Measurements from ENCODE around the gene SCGB1C2. TPM values are rescaled to one million over a fixed set of nuclear protein-coding genes. Genes with fewer than 3 reads are reported as not detected.

The SCGB1C2 gene
- total RNA-seq, 1 experiment from 2014 or later, result not detected

- ChIA-PET POLR2A (no interaction called here), CTCF (no interaction called here)
- Mint-ChIP-seq H3K27me3 (ENCODE audit: low read depth) (peaks cover 2% of the 10 kb centered on the region; the same call in 1 of the 2 replicates), H3K36me3 (no peaks in the 10 kb centered on the region), H3K9me3 (no peaks in the 10 kb centered on the region), H3K4me3 (no peak overlapping the region), H3K27ac (no peak overlapping the region), H3K4me1 (no peaks in the 10 kb centered on the region)
- ATAC-seq, result no peak
- DNase-seq (ENCODE audit: low spot score), result no peak
- no peak for TF ChIP-seq ZBTB43 (CRISPR knock-in tag; IDR thresholded peaks at IDR 0.05)
- TF ChIP-seq ZSCAN18 (CRISPR knock-in tag; IDR thresholded peaks at IDR 0.05), result no peak
- no peak for TF ChIP-seq KAT7 (CRISPR knock-in tag; IDR thresholded peaks at IDR 0.05; ENCODE audit: borderline replicate concordance)
- no peak for TF ChIP-seq FOXP1 (CRISPR knock-in tag; IDR thresholded peaks at IDR 0.05; ENCODE audit: borderline replicate concordance)
- no peak for TF ChIP-seq PRRX2 (CRISPR knock-in tag; IDR thresholded peaks at IDR 0.05)
- TF ChIP-seq ZNF219 (CRISPR knock-in tag; IDR thresholded peaks at IDR 0.05; ENCODE audit: borderline replicate concordance), result no peak
- no peak for TF ChIP-seq GABPB1 (CRISPR knock-in tag; IDR thresholded peaks at IDR 0.05)
- no peak for TF ChIP-seq ZNF425 (CRISPR knock-in tag; conservative IDR thresholded peaks at IDR 0.05)
- no peak for TF ChIP-seq ZBTB21 (CRISPR knock-in tag; IDR thresholded peaks at IDR 0.05; ENCODE audit: borderline replicate concordance)
- TF ChIP-seq MAX (CRISPR knock-in tag; IDR thresholded peaks at IDR 0.05), result no peak
Measured at GRCh38 chr17:153851-154250, 16.5 kb downstream of the SCGB1C2 start.

GRCh38 chr17:155576-155975 is 18.2 kb downstream of the SCGB1C2 start:
- H3K27ac Mint-ChIP-seq, result no peak overlapping the region
- CTCF ChIA-PET, result interaction anchor here (0.9 kb wide), 1 partner anchor 152 kb away, joined by 3 read pairs; no protein-coding TSS in a partner anchor
- no peak overlapping the region for H3K4me3 Mint-ChIP-seq
- DNase-seq (ENCODE audit: low spot score), result no peak
- POLR2A ChIA-PET, result no interaction called here
- no peak for ATAC-seq
- peaks cover 2% of the 10 kb centered on the region; the same call in 1 of the 2 replicates for H3K27me3 Mint-ChIP-seq (ENCODE audit: low read depth)
- H3K9me3 Mint-ChIP-seq, result no peaks in the 10 kb centered on the region
- no peaks in the 10 kb centered on the region for H3K36me3 Mint-ChIP-seq
- H3K4me1 Mint-ChIP-seq, result no peaks in the 10 kb centered on the region
- TF ChIP-seq ZNF532 (CRISPR knock-in tag; IDR thresholded peaks at IDR 0.05; ENCODE audit: borderline replicate concordance), result no peak
- TF ChIP-seq FOXP4 (CRISPR knock-in tag; IDR thresholded peaks at IDR 0.05), result no peak
- no peak for TF ChIP-seq USF2 (CRISPR knock-in tag; IDR thresholded peaks at IDR 0.05)
- TF ChIP-seq ZNF121 (CRISPR knock-in tag; IDR thresholded peaks at IDR 0.05), result no peak
- no peak for TF ChIP-seq AFF4 (CRISPR knock-in tag; IDR thresholded peaks at IDR 0.05; ENCODE audit: borderline replicate concordance)
- TF ChIP-seq MXD4 (CRISPR knock-in tag; IDR thresholded peaks at IDR 0.05; ENCODE audit: borderline replicate concordance), result no peak
- TF ChIP-seq SOX15 (CRISPR knock-in tag; IDR thresholded peaks at IDR 0.05), result no peak
- no peak for TF ChIP-seq FOXJ3 (CRISPR knock-in tag; IDR thresholded peaks at IDR 0.05; ENCODE audit: borderline replicate concordance)
- no peak for TF ChIP-seq NR3C1 (CRISPR knock-in tag; conservative IDR thresholded peaks at IDR 0.05; ENCODE audit: low read depth)

Measured in WTC11 (cell line).